Activated B cell treated with CpG ODN at 0.5 μM for 24 hours (primary cell): ENCODE data around the gene FAM78B. TPM values are rescaled to one million over a fixed set of nuclear protein-coding genes. Genes with fewer than 3 reads are reported as not detected.

Source experiments
- ATAC-seq: fragments of 200-7000 bp; cut with Tn5 transposase; one replicate; pipeline ENCODE4 v1.10.0; 2021; ENCODE audit warnings: low read depth, mild to moderate bottlenecking, moderate library complexity
- CTCF ChIA-PET: fragments of 350-600 bp; sonication (Branson Sonifier 250); formaldehyde crosslinking; loops from one replicate; lab custom pipeline; 2021; ENCODE audit warnings: antibody characterized with exemption; lab: Charles Lee
- POLR2A ChIA-PET: fragments of 350-600 bp; sonication (Branson Sonifier 250); formaldehyde crosslinking; loops from one replicate; lab custom pipeline; 2021; ENCODE audit warnings: antibody characterized with exemption; lab: Charles Lee
- DNase-seq: peaks from one replicate; pipeline ENCODE4 v3.0.0; 2022
- H3K27ac Mint-ChIP-seq: one replicate; pipeline ENCODE4 v1.8.0; 2020; ENCODE audit warnings: mixed read lengths
- H3K27me3 Mint-ChIP-seq: one replicate; pipeline ENCODE4 v1.8.0; 2021; ENCODE audit warnings: mixed read lengths
- H3K36me3 Mint-ChIP-seq: one replicate; pipeline ENCODE4 v1.8.0; 2021; ENCODE audit warnings: low read depth, mixed read lengths
- H3K4me1 Mint-ChIP-seq: one replicate; pipeline ENCODE4 v1.8.0; 2021; ENCODE audit warnings: mixed read lengths
- H3K4me3 Mint-ChIP-seq: one replicate; pipeline ENCODE4 v1.8.0; 2020; ENCODE audit warnings: mild to moderate bottlenecking, mixed read lengths
- H3K9me3 Mint-ChIP-seq: one replicate; pipeline ENCODE4 v1.8.0; 2020; ENCODE audit warnings: mixed read lengths
- intact Hi-C: fragments of 100-400 bp; cut with micrococcal nuclease; formaldehyde crosslinking; loops from one replicate; pipeline ENCODE4 v1.15.1; 2024
- total RNA-seq: library from RNA; stranded (reverse); gene quantifications from 2 replicates; pipeline ENCODE4 v1.2.3, GENCODE V29; 2022
- TF ChIP-seq, protein P1 (sequence below): fragments of 200-600 bp; IDR thresholded peaks from one replicate; pipeline ENCODE4 v1.8.0; 2022; ENCODE audit warnings: antibody characterized with exemption, mild to moderate bottlenecking

FAM78B gene
- total RNA-seq = 0.64 and 1.00 TPM in 2 replicates

DNA sequence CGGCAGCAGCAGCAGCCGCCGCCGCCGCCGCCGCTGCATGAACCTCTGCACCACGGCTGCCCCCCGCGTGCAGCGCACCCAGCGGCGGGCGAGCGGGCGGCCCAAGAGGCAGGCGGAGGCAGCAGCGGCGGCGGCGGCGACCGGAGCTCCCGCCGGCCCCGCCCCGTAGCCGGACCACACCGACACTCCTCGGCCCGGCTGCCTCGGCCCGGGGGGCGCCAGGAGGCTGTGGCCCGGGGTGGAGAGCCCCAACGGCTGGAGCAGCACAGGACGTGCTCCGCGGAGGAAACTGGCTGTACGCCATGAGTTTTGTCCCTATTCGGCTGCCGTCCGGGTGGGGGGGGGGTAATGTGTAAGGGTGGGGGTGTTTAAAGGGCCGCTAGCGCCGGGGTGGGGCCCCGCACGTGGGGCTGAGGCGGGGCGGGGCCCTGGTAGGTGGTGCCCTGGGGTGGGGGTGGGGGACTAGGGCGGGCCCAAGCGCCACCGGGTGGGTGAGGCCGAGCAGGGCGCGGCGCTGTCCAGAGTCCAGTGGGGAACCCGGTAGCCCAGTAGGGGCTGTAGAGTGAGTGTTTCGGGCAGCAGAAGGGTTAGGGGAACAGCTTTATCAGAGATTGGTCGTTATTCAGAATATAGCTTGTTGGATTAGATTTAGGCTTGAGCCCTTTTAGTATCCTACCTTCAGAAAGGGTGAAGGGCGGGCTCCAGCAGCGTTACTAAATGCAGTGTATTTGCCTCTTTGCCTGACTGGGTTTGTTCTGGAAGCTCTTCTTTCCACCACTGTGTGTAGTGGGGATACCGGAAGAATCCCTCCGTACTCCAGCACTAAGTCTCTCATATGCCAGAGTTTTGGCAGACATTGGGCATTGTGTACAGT, at the start of gene FAM78B:
TSS of gene FAM78B (minus strand) at position 304 of the 874 bp plus-strand sequence. CDS start 753 bp downstream, outside the sequence.
- TF ChIP-seq, protein P1, sequence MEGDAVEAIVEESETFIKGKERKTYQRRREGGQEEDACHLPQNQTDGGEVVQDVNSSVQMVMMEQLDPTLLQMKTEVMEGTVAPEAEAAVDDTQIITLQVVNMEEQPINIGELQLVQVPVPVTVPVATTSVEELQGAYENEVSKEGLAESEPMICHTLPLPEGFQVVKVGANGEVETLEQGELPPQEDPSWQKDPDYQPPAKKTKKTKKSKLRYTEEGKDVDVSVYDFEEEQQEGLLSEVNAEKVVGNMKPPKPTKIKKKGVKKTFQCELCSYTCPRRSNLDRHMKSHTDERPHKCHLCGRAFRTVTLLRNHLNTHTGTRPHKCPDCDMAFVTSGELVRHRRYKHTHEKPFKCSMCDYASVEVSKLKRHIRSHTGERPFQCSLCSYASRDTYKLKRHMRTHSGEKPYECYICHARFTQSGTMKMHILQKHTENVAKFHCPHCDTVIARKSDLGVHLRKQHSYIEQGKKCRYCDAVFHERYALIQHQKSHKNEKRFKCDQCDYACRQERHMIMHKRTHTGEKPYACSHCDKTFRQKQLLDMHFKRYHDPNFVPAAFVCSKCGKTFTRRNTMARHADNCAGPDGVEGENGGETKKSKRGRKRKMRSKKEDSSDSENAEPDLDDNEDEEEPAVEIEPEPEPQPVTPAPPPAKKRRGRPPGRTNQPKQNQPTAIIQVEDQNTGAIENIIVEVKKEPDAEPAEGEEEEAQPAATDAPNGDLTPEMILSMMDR = no peak
- H3K27me3 Mint-ChIP-seq = peaks cover 25% of the 10 kb centered on the region
- DNase-seq = peak; percentile 55
- intact Hi-C loops = loop anchor here (2.0 to 5.0 kb wide), 5 partner anchors 310 to 1770 kb away; partner anchors contain the start of genes DCAF6, MPC2, POU2F1 and TMCO1
- H3K4me3 Mint-ChIP-seq = peak within 1 kb of the TSS; percentile 77
- CTCF ChIA-PET = no interaction called here
- H3K4me1 Mint-ChIP-seq = peaks cover 19% of the 10 kb centered on the region
- POLR2A ChIA-PET = no interaction called here
- H3K27ac Mint-ChIP-seq = no peak within 1 kb of the TSS
- H3K36me3 Mint-ChIP-seq = no peaks in the 10 kb centered on the region
- no peaks in the 10 kb centered on the region for H3K9me3 Mint-ChIP-seq
- ATAC-seq = peak; percentile 84

- DNase-seq = no peak
- no peak overlapping the region for H3K4me3 Mint-ChIP-seq
- H3K9me3 Mint-ChIP-seq = no peaks in the 10 kb centered on the region
- intact Hi-C loops = no loop called here
- POLR2A ChIA-PET = no interaction called here
- no peak for ATAC-seq
- H3K27me3 Mint-ChIP-seq = peaks cover 3% of the 10 kb centered on the region
- CTCF ChIA-PET = no interaction called here
- no peaks in the 10 kb centered on the region for H3K4me1 Mint-ChIP-seq
- TF ChIP-seq, protein P1 = no peak
- no peaks in the 10 kb centered on the region for H3K36me3 Mint-ChIP-seq
- no peak overlapping the region for H3K27ac Mint-ChIP-seq
These were observed 35.7 kb upstream of the FAM78B start for GRCh38 chr1:166202546-166202945.

- ATAC-seq = no peak
- CTCF ChIA-PET = no interaction called here
- intact Hi-C loops = no loop called here
These were observed 33.9 kb upstream of the FAM78B start for GRCh38 chr1:166200743-166201142.

GRCh38 chr1:166197597-166197996, 30.8 kb upstream of the FAM78B start:
- H3K27me3 Mint-ChIP-seq = peaks cover 8% of the 10 kb centered on the region
- H3K4me3 Mint-ChIP-seq = no peak overlapping the region
- TF ChIP-seq, protein P1 = no peak
- no peak for DNase-seq
- H3K36me3 Mint-ChIP-seq = no peaks in the 10 kb centered on the region
- ChIA-PET POLR2A (no interaction called here), CTCF (no interaction called here)
- no peaks in the 10 kb centered on the region for H3K9me3 Mint-ChIP-seq
- intact Hi-C loops = no loop called here
- no peak for ATAC-seq
- no peaks in the 10 kb centered on the region for H3K4me1 Mint-ChIP-seq
- H3K27ac Mint-ChIP-seq = no peak overlapping the region

More at GRCh38 chr1:166200743-166201142, 33.9 kb upstream of the FAM78B start:
- H3K9me3 Mint-ChIP-seq = no peaks in the 10 kb centered on the region
- no peak overlapping the region for H3K4me3 Mint-ChIP-seq
- no peak overlapping the region for H3K27ac Mint-ChIP-seq
- TF ChIP-seq, protein P1 = no peak
- POLR2A ChIA-PET = no interaction called here
- DNase-seq = no peak
- H3K27me3 Mint-ChIP-seq = peaks cover 4% of the 10 kb centered on the region
- no peaks in the 10 kb centered on the region for H3K4me1 Mint-ChIP-seq
- no peaks in the 10 kb centered on the region for H3K36me3 Mint-ChIP-seq

DNA sequence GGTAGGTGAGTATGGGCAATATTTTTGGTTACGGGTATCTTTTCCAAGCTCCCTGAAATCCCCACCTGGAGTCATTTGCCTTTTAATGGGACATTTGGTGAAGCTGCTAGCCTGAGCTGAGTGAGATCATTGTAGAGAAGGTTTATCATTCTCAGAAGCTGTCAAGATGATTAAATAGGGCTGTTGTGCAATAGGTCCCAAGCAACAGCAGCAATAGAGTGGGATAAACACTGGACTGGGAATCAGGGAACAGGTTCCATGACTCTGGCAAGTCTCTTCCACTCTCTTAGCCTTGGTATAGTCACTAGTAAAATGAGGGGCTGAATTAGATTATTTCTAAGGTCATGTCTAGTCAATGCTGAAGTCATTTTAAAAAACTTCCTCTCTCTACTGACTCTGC, 30.3 kb upstream of the FAM78B start:
- TF ChIP-seq, protein P1 = no peak
- ATAC-seq (no peak), DNase-seq (no peak)
- Mint-ChIP-seq H3K27me3 (peaks cover 8% of the 10 kb centered on the region), H3K4me1 (no peaks in the 10 kb centered on the region), H3K4me3 (no peak overlapping the region), H3K27ac (no peak overlapping the region), H3K9me3 (no peaks in the 10 kb centered on the region), H3K36me3 (no peaks in the 10 kb centered on the region)
- ChIA-PET CTCF (no interaction called here), POLR2A (no interaction called here)
- intact Hi-C loops = no loop called here
